IMR-90 (cell line): Measurements from ENCODE around the gene TMC3. TPM values are rescaled to one million over a fixed set of nuclear protein-coding genes. Genes with fewer than 3 reads are reported as not detected.

Experiments
- ATAC-seq: fragments of 200-7000 bp; cut with Tn5 transposase; 2 replicates; pipeline ENCODE4 v1.9.1; 2020; ENCODE audit warnings: low read depth, mild to moderate bottlenecking, moderate library complexity
- BruUV-seq: library from RNA; stranded (reverse); fragments of 400-500 nt; replicated peaks from 2 replicates; lab custom pipeline; 2021; lab: Mats Ljungman, UMichigan
- CTCF ChIA-PET: fragments of 300-600 bp; formaldehyde crosslinking; extraction: SDS; loops from one replicate; lab custom pipeline; 2021; ENCODE audit warnings: antibody characterized with exemption; lab: Yijun Ruan, JAX
- POLR2A ChIA-PET: fragments of 300-600 bp; sonication (Branson Sonifier 250); formaldehyde crosslinking; loops from one replicate; lab custom pipeline; 2022; ENCODE audit warnings: antibody characterized with exemption; ENCODE audit not compliant: unreplicated experiment; lab: Charles Lee
- DNase-seq: peaks from one replicate; pipeline ENCODE4 v3.0.0; 2013
- H2AFZ ChIP-seq: replicated peaks from 2 replicates; pipeline ENCODE3; 2013; ENCODE audit warnings: low read length, mild to moderate bottlenecking; ENCODE audit not compliant: poor library complexity
- H2AK5ac ChIP-seq: 2 replicates; pipeline ENCODE4 v1.6.1; 2013; ENCODE audit warnings: low read depth, low read length, inconsistent platforms
- H2AK9ac ChIP-seq: replicated peaks from 2 replicates; pipeline ENCODE3; 2013; ENCODE audit warnings: mild to moderate bottlenecking, low read depth, low read length, moderate library complexity; ENCODE audit not compliant: poor library complexity
- H2BK120ac ChIP-seq: 2 replicates; pipeline ENCODE4 v1.6.1; 2013; ENCODE audit warnings: low read depth, low read length, inconsistent platforms
- H2BK15ac ChIP-seq: 3 replicates; pipeline ENCODE4 v1.6.1; 2013; ENCODE audit warnings: low read depth, low read length, inconsistent platforms
- H2BK20ac ChIP-seq: 2 replicates; pipeline ENCODE4 v1.6.1; 2013; ENCODE audit warnings: low read depth, mild to moderate bottlenecking, inconsistent platforms, low read length, moderate library complexity
- H2BK5ac ChIP-seq: 2 replicates; pipeline ENCODE4 v1.6.1; 2013; ENCODE audit warnings: mild to moderate bottlenecking, low read depth, low read length, inconsistent platforms; ENCODE audit not compliant: poor library complexity, severe bottlenecking
- H3K14ac ChIP-seq: replicated peaks from 2 replicates; pipeline ENCODE4 v1.6.1; 2013; ENCODE audit warnings: low read depth, low read length, inconsistent platforms
- H3K18ac ChIP-seq: 2 replicates; pipeline ENCODE4 v1.6.1; 2013; ENCODE audit warnings: low read depth, low read length, control low read depth
- H3K23ac ChIP-seq: 2 replicates; pipeline ENCODE4 v1.6.1; 2013; ENCODE audit warnings: low read depth, low read length, inconsistent platforms
- H3K27ac ChIP-seq: 2 replicates; pipeline ENCODE4 v1.5.1; 2013; ENCODE audit warnings: mild to moderate bottlenecking, control low read depth, low read length; ENCODE audit not compliant: insufficient read depth
- H3K27me3 ChIP-seq: 2 replicates; pipeline ENCODE4 v1.6.1; 2013; ENCODE audit warnings: low read length; ENCODE audit not compliant: control insufficient read depth, insufficient read depth
- H3K36me3 ChIP-seq: 2 replicates; pipeline ENCODE4 v1.6.1; 2013; ENCODE audit warnings: low read length, mixed read lengths; ENCODE audit not compliant: control insufficient read depth, insufficient read depth
- H3K4ac ChIP-seq: 2 replicates; pipeline ENCODE4 v1.6.1; 2013; ENCODE audit warnings: low read depth, low read length, inconsistent platforms
- H3K4me1 ChIP-seq: 2 replicates; pipeline ENCODE4 v1.6.1; 2013; ENCODE audit warnings: low read length, mixed read lengths; ENCODE audit not compliant: control insufficient read depth, insufficient read depth
- H3K4me2 ChIP-seq: 2 replicates; pipeline ENCODE4 v1.6.1; 2013; ENCODE audit warnings: low read depth, mild to moderate bottlenecking, control low read depth, low read length, moderate library complexity
- H3K4me3 ChIP-seq: 2 replicates; pipeline ENCODE4 v1.5.1; 2013; ENCODE audit warnings: low read depth, mild to moderate bottlenecking, control low read depth, low read length, moderate library complexity; ENCODE audit not compliant: insufficient read depth
- H3K56ac ChIP-seq: 2 replicates; pipeline ENCODE4 v1.6.1; 2013; ENCODE audit warnings: low read length, inconsistent platforms; ENCODE audit not compliant: insufficient read depth; ENCODE audit errors: extremely low read depth
- H3K79me1 ChIP-seq, 2 experiments: 2 replicates each; pipeline ENCODE4 v1.6.1; 2013; ENCODE audit warnings: low read length in 2 of 2, inconsistent platforms in 1 of 2, low read depth in 1 of 2
- H3K9ac ChIP-seq: 2 replicates; pipeline ENCODE4 v1.6.1; 2013; ENCODE audit warnings: low read depth, low read length, control low read depth
- H3K9me1 ChIP-seq: 2 replicates; pipeline ENCODE4 v1.6.1; 2013; ENCODE audit warnings: low read length, inconsistent platforms; ENCODE audit not compliant: insufficient read depth
- H3K9me3 ChIP-seq: 2 replicates; pipeline ENCODE4 v1.6.1; 2013; ENCODE audit warnings: low read length; ENCODE audit not compliant: control insufficient read depth, insufficient read depth
- H4K20me1 ChIP-seq: 2 replicates; pipeline ENCODE4 v1.6.1; 2013; ENCODE audit warnings: low read length, inconsistent platforms; ENCODE audit not compliant: insufficient read depth
- H4K5ac ChIP-seq: 2 replicates; pipeline ENCODE4 v1.6.1; 2013; ENCODE audit warnings: mild to moderate bottlenecking, low read depth, low read length, control low read depth
- H4K8ac ChIP-seq, 2 experiments: 2 replicates each; pipeline ENCODE4 v1.6.1; 2013; ENCODE audit warnings: low read depth in 2 of 2, low read length in 2 of 2, control low read depth in 1 of 2, inconsistent platforms in 1 of 2
- H4K91ac ChIP-seq: 2 replicates; pipeline ENCODE4 v1.6.1; 2013; ENCODE audit warnings: low read depth, low read length, inconsistent platforms; ENCODE audit not compliant: insufficient read depth
- FOS ChIP-seq: fragments of 150-350 bp; IDR thresholded peaks from 2 replicates; pipeline ENCODE4 v1.6.1; 2016; ENCODE audit warnings: low read depth, low read length
- MAFK ChIP-seq: IDR thresholded peaks from 2 replicates; pipeline ENCODE4 v1.6.1; 2012; ENCODE audit warnings: low read depth, low read length, improper control_type of control experiment
- MAZ ChIP-seq: IDR thresholded peaks from 2 replicates; pipeline ENCODE4 v1.6.1; 2012; ENCODE audit warnings: low read depth, mild to moderate bottlenecking, low read length, improper control_type of control experiment, moderate library complexity, borderline replicate concordance
- NFE2L2 ChIP-seq: fragments of 150-350 bp; IDR thresholded peaks from 2 replicates; pipeline ENCODE4 v1.6.1; 2016; ENCODE audit warnings: low read depth, mild to moderate bottlenecking, low read length
- POLR2A ChIP-seq: IDR thresholded peaks from 2 replicates; pipeline ENCODE4 v1.6.1; 2012; ENCODE audit warnings: mild to moderate bottlenecking, low read depth, low read length
- RAD21 ChIP-seq: IDR thresholded peaks from 2 replicates; pipeline ENCODE4 v1.6.1; 2012; ENCODE audit warnings: low read length, improper control_type of control experiment
- RFX5 ChIP-seq: IDR thresholded peaks from 2 replicates; pipeline ENCODE4 v1.8.0; 2012; ENCODE audit warnings: low read depth, mild to moderate bottlenecking, low read length, moderate library complexity
- SMC3 ChIP-seq: fragments of 150-350 bp; IDR thresholded peaks from 2 replicates; pipeline ENCODE4 v1.6.1; 2016; ENCODE audit warnings: low read depth, mild to moderate bottlenecking, antibody characterized with exemption, low read length, moderate library complexity
- WGBS, 2 experiments: methylation state at CpG; one replicate each; pipeline versions ENCODE4 v1.1.5 to v1.1.7; 2013; ENCODE audit warnings: missing lambda C conversion rate in 2 of 2; ENCODE audit not compliant: insufficient read length in 1 of 2; ENCODE audit errors: extremely low coverage in 2 of 2; 5-methylcytosine and 5-hydroxymethylcytosine counted together
- dilution Hi-C: fragments of 300-500 bp; cut with HindIII; formaldehyde crosslinking; loops from one replicate; pipeline ENCODE4 v1.14.3; 2018; ENCODE audit warnings: low sequenced_read_pairs; ENCODE audit not compliant: unreplicated experiment
- in situ Hi-C: fragments of 300-500 bp; cut with MboI; formaldehyde crosslinking; loops from 3 replicates; pipeline ENCODE4 v1.14.3; 2019; ENCODE audit warnings: low sequenced_read_pairs, inconsistent platforms, mixed read lengths
- intact Hi-C: fragments of 100-400 bp; cut with micrococcal nuclease; formaldehyde crosslinking; loops from 2 replicates; pipeline ENCODE4 v1.10.0; 2022
- polyA plus RNA-seq, 3 experiments: library from polyadenylated mRNA; depleted of rRNA; stranded (reverse); fragments of >200 nt; gene quantifications; 2 replicates each; pipeline ENCODE4 v1.2.3, GENCODE V29; 2012; ENCODE audit warnings: low replicate concordance in 1 of 3
- total RNA-seq: library from RNA; depleted of rRNA; stranded (reverse); fragments of >200 nt; gene quantifications from 2 replicates; pipeline ENCODE4 v1.2.3, GENCODE V29; 2012
- TF ChIP-seq, protein P1 (sequence below): conservative IDR thresholded peaks from 2 replicates; pipeline ENCODE4 v1.5.1; 2012; ENCODE audit warnings: mild to moderate bottlenecking, low read depth, low read length, improper control_type of control experiment
- TF ChIP-seq, protein P2 (sequence below): fragments of 150-350 bp; IDR thresholded peaks from 2 replicates; pipeline ENCODE4 v1.6.1; 2016; ENCODE audit warnings: low read depth, mild to moderate bottlenecking, low read length, moderate library complexity, borderline replicate concordance
- TF ChIP-seq, protein P3 (sequence below): fragments of 150-350 bp; IDR thresholded peaks from 2 replicates; pipeline ENCODE4 v1.6.1; 2017; ENCODE audit warnings: mild to moderate bottlenecking, antibody characterized with exemption, low read length, low read depth

TMC3 gene
- total and polyA plus RNA-seq, 2 of the 4 experiments (the other 2 are of a cell fraction) = not detected

DNA sequence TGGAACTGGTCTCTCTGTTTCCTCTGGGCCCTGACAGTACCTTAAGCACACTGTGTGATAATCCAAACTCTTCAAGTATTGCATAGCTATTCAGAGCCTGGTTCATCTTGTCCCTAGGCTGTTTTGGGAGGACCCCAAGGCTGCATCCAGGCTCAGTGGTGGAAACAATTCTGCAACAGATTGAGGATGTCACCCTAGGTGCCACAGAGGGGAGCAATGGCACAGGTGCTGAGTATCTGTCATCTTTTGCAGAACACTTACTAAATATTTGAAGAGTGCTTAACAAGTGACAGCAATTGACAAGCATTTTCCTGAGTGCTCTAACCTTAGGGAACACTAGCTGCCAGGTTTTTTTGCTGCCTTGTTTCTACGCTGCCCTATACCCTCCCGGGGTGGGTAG lies 77.8 kb downstream of the TMC3 start:
- Histone ChIP-seq H2AK9ac (no peak overlapping the region), H4K5ac (no peak overlapping the region), H3K36me3 (peaks cover 15% of the 10 kb centered on the region; the same call in 1 of the 2 replicates), H3K27ac (no peak overlapping the region), H4K20me1 (no peaks in the 10 kb centered on the region), H3K4me3 (no peak overlapping the region), H4K8ac (no peak overlapping the region), H3K4me1 (no peaks in the 10 kb centered on the region), H2BK120ac (no peak overlapping the region), H3K9me3 (no peaks in the 10 kb centered on the region), H3K4ac (no peak overlapping the region), H3K79me1 (no peaks in the 10 kb centered on the region), H2BK20ac (no peak overlapping the region), H3K27me3 (no peaks in the 10 kb centered on the region), H3K23ac (no peak overlapping the region), H3K14ac (no peak overlapping the region), H3K4me2 (no peak overlapping the region), H2BK15ac (no peak overlapping the region), H2BK5ac (no peak overlapping the region), H3K18ac (no peak overlapping the region), H3K9ac (no peak overlapping the region), H4K91ac (no peak overlapping the region), H3K9me1 (peaks cover 15% of the 10 kb centered on the region), H3K56ac (no peak overlapping the region), H2AK5ac (no peak overlapping the region), H2AFZ (no peak overlapping the region)
- in situ Hi-C loops (no loop called here), intact Hi-C loops (no loop called here), dilution Hi-C loops (no loop called here)
- BruUV-seq = no TSS peak
- WGBS, 2 experiments = no CpG with 5 or more reads among the region's 2 CpGs
- CTCF ChIA-PET = no interaction called here
- ATAC-seq (no peak), DNase-seq (no peak)
- POLR2A ChIA-PET = no interaction called here
- no peak for TF ChIP-seq FOS
- no peak for TF ChIP-seq SMC3
- TF ChIP-seq MAZ = no peak
- TF ChIP-seq, protein P1, sequence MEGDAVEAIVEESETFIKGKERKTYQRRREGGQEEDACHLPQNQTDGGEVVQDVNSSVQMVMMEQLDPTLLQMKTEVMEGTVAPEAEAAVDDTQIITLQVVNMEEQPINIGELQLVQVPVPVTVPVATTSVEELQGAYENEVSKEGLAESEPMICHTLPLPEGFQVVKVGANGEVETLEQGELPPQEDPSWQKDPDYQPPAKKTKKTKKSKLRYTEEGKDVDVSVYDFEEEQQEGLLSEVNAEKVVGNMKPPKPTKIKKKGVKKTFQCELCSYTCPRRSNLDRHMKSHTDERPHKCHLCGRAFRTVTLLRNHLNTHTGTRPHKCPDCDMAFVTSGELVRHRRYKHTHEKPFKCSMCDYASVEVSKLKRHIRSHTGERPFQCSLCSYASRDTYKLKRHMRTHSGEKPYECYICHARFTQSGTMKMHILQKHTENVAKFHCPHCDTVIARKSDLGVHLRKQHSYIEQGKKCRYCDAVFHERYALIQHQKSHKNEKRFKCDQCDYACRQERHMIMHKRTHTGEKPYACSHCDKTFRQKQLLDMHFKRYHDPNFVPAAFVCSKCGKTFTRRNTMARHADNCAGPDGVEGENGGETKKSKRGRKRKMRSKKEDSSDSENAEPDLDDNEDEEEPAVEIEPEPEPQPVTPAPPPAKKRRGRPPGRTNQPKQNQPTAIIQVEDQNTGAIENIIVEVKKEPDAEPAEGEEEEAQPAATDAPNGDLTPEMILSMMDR = no peak
- no peak for TF ChIP-seq RFX5
- no peak for TF ChIP-seq POLR2A
- TF ChIP-seq, protein P2, sequence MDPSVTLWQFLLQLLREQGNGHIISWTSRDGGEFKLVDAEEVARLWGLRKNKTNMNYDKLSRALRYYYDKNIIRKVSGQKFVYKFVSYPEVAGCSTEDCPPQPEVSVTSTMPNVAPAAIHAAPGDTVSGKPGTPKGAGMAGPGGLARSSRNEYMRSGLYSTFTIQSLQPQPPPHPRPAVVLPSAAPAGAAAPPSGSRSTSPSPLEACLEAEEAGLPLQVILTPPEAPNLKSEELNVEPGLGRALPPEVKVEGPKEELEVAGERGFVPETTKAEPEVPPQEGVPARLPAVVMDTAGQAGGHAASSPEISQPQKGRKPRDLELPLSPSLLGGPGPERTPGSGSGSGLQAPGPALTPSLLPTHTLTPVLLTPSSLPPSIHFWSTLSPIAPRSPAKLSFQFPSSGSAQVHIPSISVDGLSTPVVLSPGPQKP = no peak
- TF ChIP-seq RAD21 = no peak
- TF ChIP-seq MAFK = no peak
- TF ChIP-seq, protein P3, sequence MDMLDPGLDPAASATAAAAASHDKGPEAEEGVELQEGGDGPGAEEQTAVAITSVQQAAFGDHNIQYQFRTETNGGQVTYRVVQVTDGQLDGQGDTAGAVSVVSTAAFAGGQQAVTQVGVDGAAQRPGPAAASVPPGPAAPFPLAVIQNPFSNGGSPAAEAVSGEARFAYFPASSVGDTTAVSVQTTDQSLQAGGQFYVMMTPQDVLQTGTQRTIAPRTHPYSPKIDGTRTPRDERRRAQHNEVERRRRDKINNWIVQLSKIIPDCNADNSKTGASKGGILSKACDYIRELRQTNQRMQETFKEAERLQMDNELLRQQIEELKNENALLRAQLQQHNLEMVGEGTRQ = no peak
- no peak for TF ChIP-seq NFE2L2
